Panc1 (cell line): ENCODE data around the gene C5orf63. TPM values are rescaled to one million over a fixed set of nuclear protein-coding genes. Genes with fewer than 3 reads are reported as not detected.
A peak's percentile ranks its signal among the peaks of the same experiment; 100 is the strongest.

Source experiments
- ATAC-seq: fragments of 200-7000 bp; cut with Tn5 transposase; 2 replicates; pipeline ENCODE4 v1.9.1; 2020; ENCODE audit warnings: mild to moderate bottlenecking, moderate library complexity
- BruUV-seq: library from RNA; stranded (reverse); fragments of 400-500 nt; replicated peaks from 2 replicates; lab custom pipeline; 2021; lab: Mats Ljungman, UMichigan
- CTCF ChIA-PET: fragments of 300-600 bp; sonication (Branson Sonifier 250); formaldehyde crosslinking; loops from one replicate; lab custom pipeline; 2022; ENCODE audit warnings: antibody characterized with exemption; lab: Charles Lee
- POLR2A ChIA-PET: fragments of 300-600 bp; sonication (Branson Sonifier 250); formaldehyde crosslinking; loops from one replicate; lab custom pipeline; 2022; ENCODE audit warnings: antibody characterized with exemption; lab: Charles Lee
- DNase-seq: peaks from one replicate; pipeline ENCODE4 v3.0.0-alpha.2; 2010; ENCODE audit warnings: low read depth, low spot score
- H3K27ac ChIP-seq: 2 replicates; pipeline ENCODE4 v1.5.1; 2011; ENCODE audit warnings: mild to moderate bottlenecking, low read length, inconsistent platforms
- H3K27me3 ChIP-seq: fragments of 200-500 bp; sonication (Bioruptor generic); 2 replicates; pipeline ENCODE4 v1.6.0; 2014; ENCODE audit warnings: low read length, inconsistent platforms; ENCODE audit not compliant: control insufficient read depth, insufficient read depth
- H3K36me3 ChIP-seq: fragments of 200-500 bp; sonication (Bioruptor generic); 2 replicates; pipeline ENCODE4 v1.5.1; 2014; ENCODE audit warnings: inconsistent platforms, mild to moderate bottlenecking, low read length, moderate library complexity; ENCODE audit not compliant: control insufficient read depth, insufficient read depth
- H3K4me1 ChIP-seq: 2 replicates; pipeline ENCODE4 v1.5.1; 2011; ENCODE audit warnings: inconsistent platforms, mild to moderate bottlenecking, low read length, moderate library complexity; ENCODE audit not compliant: control insufficient read depth, insufficient read depth
- H3K4me3 ChIP-seq, 2 experiments: 2 replicates each; pipeline ENCODE4 v1.5.1; 2011 to 2012; ENCODE audit warnings: low read depth in 2 of 2, low read length in 2 of 2, mild to moderate bottlenecking in 2 of 2, inconsistent platforms in 1 of 2, moderate library complexity in 1 of 2
- H3K9me3 ChIP-seq: fragments of 200-500 bp; sonication (Bioruptor generic); 2 replicates; pipeline ENCODE4 v1.5.1; 2014; ENCODE audit warnings: low read depth, mild to moderate bottlenecking, inconsistent platforms, low read length, moderate library complexity; ENCODE audit not compliant: control insufficient read depth, insufficient read depth
- CTCF ChIP-seq: fragments of 450-650 bp; IDR thresholded peaks from 2 replicates; pipeline ENCODE4 v1.5.1; 2017; ENCODE audit warnings: mild to moderate bottlenecking
- POLR2AphosphoS5 ChIP-seq: IDR thresholded peaks from 2 replicates; pipeline ENCODE4 v1.6.1; 2012; ENCODE audit warnings: mild to moderate bottlenecking, low read depth, low read length, moderate library complexity
- SIN3A ChIP-seq: IDR thresholded peaks from 2 replicates; pipeline ENCODE4 v1.6.1; 2012; ENCODE audit warnings: low read depth, mild to moderate bottlenecking, low read length, moderate library complexity, borderline replicate concordance; ENCODE audit not compliant: insufficient read depth
- TCF7L2 ChIP-seq: IDR thresholded peaks from 2 replicates; pipeline ENCODE4 v1.6.1; 2011; ENCODE audit warnings: mild to moderate bottlenecking, low read depth, low read length, inconsistent platforms
- in situ Hi-C: cut with HindIII; loops from 2 replicates; pipeline ENCODE4 v1.10.0; 2016; ENCODE audit warnings: low sequenced_read_pairs, low pct_unique_long_range_greater_than_20kb
- intact Hi-C: fragments of 100-400 bp; cut with micrococcal nuclease; formaldehyde crosslinking; loops from one replicate; pipeline ENCODE4 v1.10.0; 2022; ENCODE audit not compliant: unreplicated experiment
- total RNA-seq: library from RNA; stranded (reverse); gene quantifications from one replicate; pipeline ENCODE4 v1.2.1, GENCODE V29; 2021; ENCODE audit not compliant: unreplicated experiment
- TF ChIP-seq, protein P1 (sequence below), 2 experiments: IDR thresholded peaks; 2 replicates each; pipeline ENCODE4 v1.6.1; 2011 to 2012; ENCODE audit warnings: low read depth in 2 of 2, control low read depth in 1 of 2, low read length in 1 of 2, mild to moderate bottlenecking in 1 of 2, moderate library complexity in 1 of 2; ENCODE audit not compliant: insufficient read depth in 1 of 2

Gene C5orf63
- total RNA-seq, 1 experiment from 2014 or later, result 9.8 TPM

- in situ Hi-C loops (no loop called here), intact Hi-C loops (no loop called here)
- no peaks in the 10 kb centered on the region for H3K27me3 ChIP-seq
- ChIA-PET CTCF (no interaction called here), POLR2A (no interaction called here)
- no peaks in the 10 kb centered on the region for H3K4me1 ChIP-seq
- no peak for ATAC-seq
- TF ChIP-seq CTCF (peak; percentile 17; the same call in 1 of the 2 replicates), POLR2AphosphoS5 (no peak)
- H3K9me3 ChIP-seq, result no peaks in the 10 kb centered on the region
- no TSS peak for BruUV-seq
- no peak overlapping the region for H3K4me3 ChIP-seq
- no peak for DNase-seq
- no peak overlapping the region for H3K27ac ChIP-seq
- H3K36me3 ChIP-seq, result no peaks in the 10 kb centered on the region; the same call in 1 of the 2 replicates
These were observed 30.7 kb downstream of the C5orf63 start for GRCh38 chr5:127042593-127042992.

GRCh38 chr5:127041571-127041970 lies 31.7 kb downstream of the C5orf63 start:
- DNase-seq, result no peak
- no peak overlapping the region for H3K4me3 ChIP-seq
- H3K9me3 ChIP-seq, result no peaks in the 10 kb centered on the region
- in situ Hi-C loops (no loop called here), intact Hi-C loops (no loop called here)
- H3K36me3 ChIP-seq, result no peaks in the 10 kb centered on the region
- H3K27me3 ChIP-seq, result no peaks in the 10 kb centered on the region
- ChIA-PET CTCF (no interaction called here), POLR2A (no interaction called here)
- no TSS peak for BruUV-seq
- TF ChIP-seq, protein P1, sequence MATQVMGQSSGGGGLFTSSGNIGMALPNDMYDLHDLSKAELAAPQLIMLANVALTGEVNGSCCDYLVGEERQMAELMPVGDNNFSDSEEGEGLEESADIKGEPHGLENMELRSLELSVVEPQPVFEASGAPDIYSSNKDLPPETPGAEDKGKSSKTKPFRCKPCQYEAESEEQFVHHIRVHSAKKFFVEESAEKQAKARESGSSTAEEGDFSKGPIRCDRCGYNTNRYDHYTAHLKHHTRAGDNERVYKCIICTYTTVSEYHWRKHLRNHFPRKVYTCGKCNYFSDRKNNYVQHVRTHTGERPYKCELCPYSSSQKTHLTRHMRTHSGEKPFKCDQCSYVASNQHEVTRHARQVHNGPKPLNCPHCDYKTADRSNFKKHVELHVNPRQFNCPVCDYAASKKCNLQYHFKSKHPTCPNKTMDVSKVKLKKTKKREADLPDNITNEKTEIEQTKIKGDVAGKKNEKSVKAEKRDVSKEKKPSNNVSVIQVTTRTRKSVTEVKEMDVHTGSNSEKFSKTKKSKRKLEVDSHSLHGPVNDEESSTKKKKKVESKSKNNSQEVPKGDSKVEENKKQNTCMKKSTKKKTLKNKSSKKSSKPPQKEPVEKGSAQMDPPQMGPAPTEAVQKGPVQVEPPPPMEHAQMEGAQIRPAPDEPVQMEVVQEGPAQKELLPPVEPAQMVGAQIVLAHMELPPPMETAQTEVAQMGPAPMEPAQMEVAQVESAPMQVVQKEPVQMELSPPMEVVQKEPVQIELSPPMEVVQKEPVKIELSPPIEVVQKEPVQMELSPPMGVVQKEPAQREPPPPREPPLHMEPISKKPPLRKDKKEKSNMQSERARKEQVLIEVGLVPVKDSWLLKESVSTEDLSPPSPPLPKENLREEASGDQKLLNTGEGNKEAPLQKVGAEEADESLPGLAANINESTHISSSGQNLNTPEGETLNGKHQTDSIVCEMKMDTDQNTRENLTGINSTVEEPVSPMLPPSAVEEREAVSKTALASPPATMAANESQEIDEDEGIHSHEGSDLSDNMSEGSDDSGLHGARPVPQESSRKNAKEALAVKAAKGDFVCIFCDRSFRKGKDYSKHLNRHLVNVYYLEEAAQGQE (IDR thresholded peaks at IDR 0.05; ENCODE audit: insufficient read depth in 1 of 2, low read depth in 2 of 2, low read length in 1 of 2), result no peak
- TF ChIP-seq TCF7L2 (no peak), CTCF (no peak), SIN3A (no peak), POLR2AphosphoS5 (no peak)
- H3K4me1 ChIP-seq, result no peaks in the 10 kb centered on the region
- no peak overlapping the region for H3K27ac ChIP-seq
- no peak for ATAC-seq
